Vagina (tissue), 2 donors: ENCODE results near the gene ASCL2. TPM values are rescaled to one million over a fixed set of nuclear protein-coding genes. Genes with fewer than 3 reads are reported as not detected.

Source experiments
- DNase-seq, 2 donors: peaks; one replicate each; pipeline ENCODE4 v3.0.0-alpha.2; 2017; ENCODE audit errors: extremely low spot score in 2 of 2
- H3K27ac ChIP-seq: fragments of 200-600 bp; sonication (generic); one replicate; pipeline ENCODE4 v1.5.1; 2019
- H3K27me3 ChIP-seq: fragments of 200-600 bp; sonication (generic); one replicate; pipeline ENCODE4 v1.5.1; 2019
- H3K36me3 ChIP-seq, 2 donors: fragments of 200-600 bp; sonication (generic); one replicate each; pipeline ENCODE4 v1.5.1; 2017 to 2019
- H3K4me1 ChIP-seq: fragments of 200-600 bp; sonication (generic); one replicate; pipeline ENCODE4 v1.5.1; 2019
- H3K4me3 ChIP-seq, 2 donors: fragments of 200-600 bp; sonication (generic); 1 replicate in 1 of 2; 2 replicates in 1 of 2; pipeline ENCODE4 v1.5.1; 2016 to 2019
- H3K9me3 ChIP-seq: fragments of 200-600 bp; sonication (generic); one replicate; pipeline ENCODE4 v1.5.1; 2019
- CTCF ChIP-seq, 3 experiments: fragments of 450-650 bp in 2 of 3; fragments of 200-600 bp in 1 of 3; sonication (generic) in 1 of 3; IDR thresholded peaks; one replicate each; pipeline ENCODE4 v1.5.1; 2017 to 2019; ENCODE audit warnings: antibody characterized with exemption in 3 of 3, mild to moderate bottlenecking in 2 of 3, moderate library complexity in 2 of 3
- POLR2A ChIP-seq, 2 donors: fragments of 450-650 bp; IDR thresholded peaks; one replicate each; pipeline ENCODE4 v1.6.1; 2017; ENCODE audit warnings: antibody characterized with exemption in 2 of 2, mild to moderate bottlenecking in 2 of 2, moderate library complexity in 2 of 2
- POLR2AphosphoS5 ChIP-seq, 2 donors: sonication (generic); formaldehyde crosslinking; IDR thresholded peaks; one replicate each; pipeline ENCODE4 v1.9.0; 2017; ENCODE audit warnings: antibody characterized with exemption in 2 of 2, mild to moderate bottlenecking in 2 of 2, low read depth in 1 of 2; ENCODE audit not compliant: insufficient read depth in 1 of 2
- intact Hi-C: fragments of 100-400 bp; cut with DNase I; formaldehyde crosslinking; loops from one replicate; pipeline ENCODE4 v1.15.1; 2023
- total RNA-seq: library from RNA; depleted of rRNA; stranded (reverse); fragments of >200 nt; gene quantifications from one replicate; pipeline ENCODE4 v1.2.3, GENCODE V29; 2016

Gene ASCL2
- total RNA-seq, 1 donor from 2014 or later: 3.7 TPM

DNA sequence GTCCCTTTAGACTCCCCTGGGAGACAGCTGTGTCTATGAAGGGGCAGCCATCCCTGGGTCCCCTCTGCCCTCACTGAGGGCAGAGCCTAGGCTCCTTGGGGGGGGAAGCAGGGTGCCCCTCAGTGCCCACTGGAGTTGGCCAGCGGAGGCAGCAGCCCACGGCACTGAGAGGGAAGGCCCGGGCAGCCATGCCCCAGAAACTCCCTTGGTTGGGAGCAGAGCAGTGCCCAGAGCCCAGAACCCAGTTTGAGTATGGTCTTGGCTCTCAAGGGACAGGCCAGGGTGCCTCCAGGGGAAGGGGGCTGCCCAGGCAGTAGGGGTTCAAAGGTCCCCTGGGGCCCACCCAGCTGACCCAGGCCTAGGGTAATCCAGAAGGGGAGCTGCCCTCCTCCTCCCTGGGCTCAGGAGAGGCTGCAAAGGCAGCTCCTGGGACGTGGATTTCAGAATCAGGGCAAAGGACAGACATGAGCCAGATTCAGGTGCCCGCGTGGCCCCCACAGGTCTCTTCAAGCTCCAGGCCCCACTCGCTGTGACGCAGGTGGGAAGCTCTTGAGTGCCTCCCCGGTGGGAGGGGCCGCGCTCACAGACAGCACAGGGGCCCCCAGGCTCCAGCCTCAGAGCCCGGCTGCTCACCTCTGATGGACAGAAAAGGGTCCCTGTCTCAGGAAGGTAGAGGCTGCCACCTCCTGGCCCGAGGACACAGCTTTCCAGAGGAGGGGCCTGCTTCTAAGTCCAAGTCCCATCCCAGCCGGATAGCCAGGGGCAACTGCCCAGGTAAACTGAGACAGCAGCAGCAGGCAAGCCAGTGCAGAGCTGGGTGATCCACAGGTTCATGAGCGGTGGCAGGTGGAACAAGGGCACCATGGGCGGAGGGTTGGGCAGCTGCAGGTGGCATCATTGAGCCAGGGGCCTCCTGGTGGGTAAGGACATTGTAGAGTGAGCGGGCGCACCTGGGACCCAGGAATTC, 28.7 kb upstream of the ASCL2 start:
- Histone ChIP-seq H3K36me3 (no peaks in the 10 kb centered on the region), H3K4me3 (no peak overlapping the region), H3K9me3 (no peaks in the 10 kb centered on the region), H3K27ac (no peak overlapping the region), H3K27me3 (no peaks in the 10 kb centered on the region), H3K4me1 (peaks cover 15% of the 10 kb centered on the region)
- intact Hi-C loops: no loop called here
- TF ChIP-seq POLR2A (IDR thresholded peaks at IDR 0.05): no peak
- TF ChIP-seq CTCF (IDR thresholded peaks at IDR 0.05): peak in 1 of 3 experiments; percentile 21
- DNase-seq: peak; percentile 70 to 90

GRCh38 chr11:2298131-2298794, 27.9 kb upstream of the ASCL2 start:
- intact Hi-C loops: no loop called here
- Histone ChIP-seq H3K27me3 (no peaks in the 10 kb centered on the region), H3K27ac (no peak overlapping the region), H3K4me3 (no peak overlapping the region), H3K9me3 (no peaks in the 10 kb centered on the region), H3K4me1 (peaks cover 6% of the 10 kb centered on the region), H3K36me3 (no peaks in the 10 kb centered on the region)
- DNase-seq: peak; percentile 52 to 84
- no peak for TF ChIP-seq POLR2AphosphoS5 (IDR thresholded peaks at IDR 0.05; ENCODE audit: insufficient read depth in 1 of 2, low read depth in 1 of 2)
- TF ChIP-seq POLR2A (IDR thresholded peaks at IDR 0.05): no peak
- TF ChIP-seq CTCF (IDR thresholded peaks at IDR 0.05): no peak

- DNase-seq: no peak
- Histone ChIP-seq H3K4me3 (no peak overlapping the region), H3K9me3 (no peaks in the 10 kb centered on the region), H3K36me3 (no peaks in the 10 kb centered on the region), H3K27me3 (no peaks in the 10 kb centered on the region), H3K4me1 (peaks cover under 1% of the 10 kb centered on the region), H3K27ac (no peak overlapping the region)
- TF ChIP-seq POLR2AphosphoS5 (IDR thresholded peaks at IDR 0.05; ENCODE audit: insufficient read depth in 1 of 2, low read depth in 1 of 2): no peak
- intact Hi-C loops: no loop called here
Observed at GRCh38 chr11:2297623-2298030, 27.2 kb upstream of the ASCL2 start.

DNA sequence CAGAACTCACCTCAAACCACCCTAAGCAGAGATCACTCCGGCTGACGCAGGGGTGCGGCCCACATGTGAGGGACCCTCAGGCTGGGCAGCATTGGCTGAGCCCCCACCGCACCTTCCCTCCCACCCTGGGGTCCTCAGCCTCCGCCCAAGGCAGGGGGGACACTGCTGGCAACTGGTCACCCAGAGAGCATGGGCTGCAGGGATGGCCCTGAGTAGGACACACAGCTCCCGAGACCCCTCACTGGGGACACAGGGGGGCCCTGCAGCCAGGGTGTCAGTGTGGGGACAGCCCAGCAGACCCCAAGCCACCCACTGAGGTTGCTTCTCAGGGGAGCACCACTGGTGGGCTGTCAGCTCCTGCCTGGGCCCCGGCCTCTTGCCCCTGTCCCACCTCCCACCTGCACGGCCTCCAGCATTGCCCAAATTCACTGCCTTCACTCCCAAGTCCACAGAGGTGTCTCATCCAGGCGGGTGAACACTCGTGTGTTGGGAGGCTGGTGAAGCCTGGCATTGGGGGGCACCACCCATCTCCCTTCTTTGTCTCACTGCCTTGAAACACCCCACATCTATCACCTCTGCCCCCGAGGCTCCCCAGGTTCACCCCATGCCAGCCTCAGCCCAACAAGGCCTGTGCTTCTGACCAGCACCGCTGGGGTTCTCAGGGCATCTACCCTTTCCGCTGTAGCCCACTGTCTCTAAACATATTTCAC, 26.7 kb upstream of the ASCL2 start:
- TF ChIP-seq POLR2AphosphoS5 (IDR thresholded peaks at IDR 0.05; ENCODE audit: insufficient read depth in 1 of 2, low read depth in 1 of 2) (no peak), CTCF (IDR thresholded peaks at IDR 0.05) (no peak), POLR2A (IDR thresholded peaks at IDR 0.05) (no peak)
- Histone ChIP-seq H3K36me3 (no peaks in the 10 kb centered on the region), H3K27ac (no peak overlapping the region), H3K9me3 (no peaks in the 10 kb centered on the region), H3K27me3 (no peaks in the 10 kb centered on the region), H3K4me3 (no peak overlapping the region), H3K4me1 (no peaks in the 10 kb centered on the region)
- DNase-seq: peak in 1 of 2 donors; percentile 71
- intact Hi-C loops: no loop called here
